Stimulated activated effector memory CD8-positive, alpha-beta T cell treated with anti-CD3 and anti-CD28 coated beads, Interleukin-12 subunit alpha, Interleukin-12 subunit beta, amount 100 ng/mL, for 72 hours (primary cell): ENCODE results near the gene FBXO27.

Source experiments
- ATAC-seq: fragments of 150-1000 bp; cut with Tn5 transposase; 2 replicates; pipeline ENCODE4 v1.10.0; 2021
- DNase-seq, 2 donors: peaks; one replicate each; pipeline ENCODE4 v3.0.0; 2021 to 2022; ENCODE audit warnings: low spot score in 2 of 2
- H3K27ac Mint-ChIP-seq: one replicate; pipeline ENCODE4 v1.8.0; 2022; ENCODE audit warnings: mild to moderate bottlenecking, mixed read lengths
- H3K36me3 Mint-ChIP-seq: one replicate; pipeline ENCODE4 v1.8.0; 2022; ENCODE audit warnings: mild to moderate bottlenecking, mixed read lengths
- H3K4me1 Mint-ChIP-seq: one replicate; pipeline ENCODE4 v1.8.0; 2022; ENCODE audit warnings: mixed read lengths
- H3K4me3 Mint-ChIP-seq: one replicate; pipeline ENCODE4 v1.8.0; 2022; ENCODE audit warnings: mild to moderate bottlenecking, mixed read lengths
- H3K9me3 Mint-ChIP-seq: one replicate; pipeline ENCODE4 v1.8.0; 2022; ENCODE audit warnings: mixed read lengths

Gene FBXO27

GRCh38 chr19:38985262-38985661 lies 47.1 kb downstream of the FBXO27 start:
- Mint-ChIP-seq H3K36me3 (no peaks in the 10 kb centered on the region), H3K4me1 (no peaks in the 10 kb centered on the region), H3K27ac (no peak overlapping the region), H3K4me3 (no peak overlapping the region), H3K9me3 (peaks cover 7% of the 10 kb centered on the region)
- DNase-seq, result no peak
- ATAC-seq, result no peak

- H3K27ac Mint-ChIP-seq, result no peak overlapping the region
- ATAC-seq (no peak), DNase-seq (no peak)
- peaks cover 25% of the 10 kb centered on the region for H3K4me1 Mint-ChIP-seq
- H3K36me3 Mint-ChIP-seq, result peaks cover 6% of the 10 kb centered on the region
- H3K9me3 Mint-ChIP-seq, result peaks cover 4% of the 10 kb centered on the region
- no peak overlapping the region for H3K4me3 Mint-ChIP-seq
Measured at GRCh38 chr19:38980583-38981374, 51.6 kb downstream of the FBXO27 start.

GRCh38 chr19:38979812-38980211 lies 52.5 kb downstream of the FBXO27 start:
- H3K36me3 Mint-ChIP-seq, result peaks cover 9% of the 10 kb centered on the region
- H3K4me3 Mint-ChIP-seq, result no peak overlapping the region
- DNase-seq, result no peak
- H3K9me3 Mint-ChIP-seq, result peaks cover 4% of the 10 kb centered on the region
- peaks cover 31% of the 10 kb centered on the region for H3K4me1 Mint-ChIP-seq
- ATAC-seq, result no peak
- no peak overlapping the region for H3K27ac Mint-ChIP-seq

GRCh38 chr19:38978326-38978689 lies 54.0 kb downstream of the FBXO27 start:
- Mint-ChIP-seq H3K27ac (no peak overlapping the region), H3K9me3 (peaks cover 4% of the 10 kb centered on the region), H3K4me1 (peaks cover 34% of the 10 kb centered on the region), H3K36me3 (peaks cover 9% of the 10 kb centered on the region), H3K4me3 (no peak overlapping the region)
- ATAC-seq (no peak), DNase-seq (no peak)

- no peak overlapping the region for H3K4me3 Mint-ChIP-seq
- ATAC-seq, result peak; percentile 99
- H3K36me3 Mint-ChIP-seq, result peaks cover 9% of the 10 kb centered on the region
- no peak overlapping the region for H3K27ac Mint-ChIP-seq
- peaks cover 4% of the 10 kb centered on the region for H3K9me3 Mint-ChIP-seq
- peaks cover 34% of the 10 kb centered on the region for H3K4me1 Mint-ChIP-seq
- peak; percentile 36 to 84 for DNase-seq
Measured at GRCh38 chr19:38977445-38978325, 54.7 kb downstream of the FBXO27 start.

- peaks cover 9% of the 10 kb centered on the region for H3K36me3 Mint-ChIP-seq
- DNase-seq (no peak), ATAC-seq (no peak)
- H3K27ac Mint-ChIP-seq, result peak overlapping the region; percentile 40
- H3K4me1 Mint-ChIP-seq, result peaks cover 34% of the 10 kb centered on the region
- peak overlapping the region; percentile 67 for H3K4me3 Mint-ChIP-seq
- H3K9me3 Mint-ChIP-seq, result peaks cover 4% of the 10 kb centered on the region
Measured at GRCh38 chr19:38975861-38976271, 56.5 kb downstream of the FBXO27 start.

GRCh38 chr19:38975214-38975860 lies 57.0 kb downstream of the FBXO27 start, which contains the start of gene FBXO17:
Gene FBXO17, minus strand, starts transcription at chr19:38975742. Its CDS starts 25,423 bp downstream, at chr19:38950319.
- H3K9me3 Mint-ChIP-seq, result no peaks in the 10 kb centered on the region
- H3K27ac Mint-ChIP-seq, result peak within 1 kb of the TSS; percentile 70
- peaks cover 9% of the 10 kb centered on the region for H3K36me3 Mint-ChIP-seq
- peak within 1 kb of the TSS; percentile 68 for H3K4me3 Mint-ChIP-seq
- H3K4me1 Mint-ChIP-seq, result peaks cover 34% of the 10 kb centered on the region
- ATAC-seq, result no peak
- DNase-seq, result no peak

- ATAC-seq (no peak), DNase-seq (no peak)
- Mint-ChIP-seq H3K4me3 (peak overlapping the region; percentile 68), H3K9me3 (no peaks in the 10 kb centered on the region), H3K27ac (peak overlapping the region; percentile 70), H3K36me3 (peaks cover 9% of the 10 kb centered on the region), H3K4me1 (peaks cover 34% of the 10 kb centered on the region)
Measured at GRCh38 chr19:38974624-38975213, 57.6 kb downstream of the FBXO27 start.
